GM12878 (cell line): ENCODE measurements around the gene GRIA2. TPM values are rescaled to one million over a fixed set of nuclear protein-coding genes. Genes with fewer than 3 reads are reported as not detected.

ENCODE experiments used
- ATAC-seq: fragments of 200-7000 bp; cut with Tn5 transposase; 3 replicates; pipeline ENCODE4 v1.9.1; 2020; ENCODE audit warnings: mild to moderate bottlenecking, moderate library complexity
- BruUV-seq: library from RNA; stranded (reverse); fragments of 400-500 nt; replicated peaks from 2 replicates; lab custom pipeline; 2021; lab: Mats Ljungman, UMichigan
- CTCF ChIA-PET: fragments of 300-600 bp; sonication (Branson Sonifier 250); formaldehyde crosslinking; extraction: SDS; loops from one replicate; lab custom pipeline; 2021; ENCODE audit warnings: inconsistent platforms; lab: Yijun Ruan, JAX
- POLR2A ChIA-PET: fragments of 350-600 bp; formaldehyde crosslinking; extraction: SDS; loops from one replicate; lab custom pipeline; 2021; ENCODE audit warnings: inconsistent platforms; lab: Charles Lee
- RAD21 ChIA-PET: fragments of 300-600 bp; sonication (Branson Sonifier 250); formaldehyde crosslinking; loops from one replicate; lab custom pipeline; 2023; ENCODE audit warnings: antibody characterized with exemption; ENCODE audit not compliant: unreplicated experiment; lab: Charles Lee
- SMC1A ChIA-PET: fragments of 300-600 bp; sonication (Branson Sonifier 250); formaldehyde crosslinking; loops from one replicate; lab custom pipeline; 2023; ENCODE audit not compliant: unreplicated experiment, uncharacterized antibody; lab: Charles Lee
- DNase-seq: peaks from one replicate; pipeline ENCODE4 v3.0.0-alpha.2; 2011; ENCODE audit warnings: low read depth, low spot score
- FAIRE-seq: peaks from 3 replicates; lab custom pipeline; 2011; peaks lifted over from hg19 to GRCh38; lab: Jason Lieb, UNC
- H2AFZ ChIP-seq: 2 replicates; pipeline ENCODE4 v1.6.0; 2011; ENCODE audit warnings: low read depth, low read length, control low read depth; ENCODE audit not compliant: control insufficient read depth
- H3K27ac ChIP-seq: 2 replicates; pipeline ENCODE4 v1.5.1; 2011; ENCODE audit warnings: control low read depth; ENCODE audit not compliant: control insufficient read depth, insufficient read depth
- H3K27me3 ChIP-seq, 2 experiments: replicated peaks in 1 of 2; 2 replicates each; pipeline versions ENCODE4 v1.6.0 to v1.6.1; 2011; ENCODE audit warnings: low read length in 1 of 2; ENCODE audit not compliant: control insufficient read depth in 2 of 2, insufficient read depth in 2 of 2
- H3K36me3 ChIP-seq, 2 experiments: 2 replicates each; pipeline ENCODE4 v1.5.1; 2011; ENCODE audit warnings: low read length in 1 of 2; ENCODE audit not compliant: control insufficient read depth in 2 of 2, insufficient read depth in 2 of 2
- H3K4me1 ChIP-seq: 2 replicates; pipeline ENCODE4 v1.6.1; 2011; ENCODE audit warnings: mild to moderate bottlenecking, low read length, moderate library complexity, mixed read lengths; ENCODE audit not compliant: control insufficient read depth, insufficient read depth
- H3K4me2 ChIP-seq: 2 replicates; pipeline ENCODE4 v1.6.0; 2011; ENCODE audit warnings: control low read depth; ENCODE audit not compliant: control insufficient read depth, insufficient read depth
- H3K4me3 ChIP-seq: fragments of 200-600 bp; sonication (generic); 2 replicates; pipeline ENCODE4 v1.5.1; 2016
- H3K79me2 ChIP-seq: 2 replicates; pipeline ENCODE4 v1.6.0; 2011; ENCODE audit warnings: low read length; ENCODE audit not compliant: control insufficient read depth, insufficient read depth
- H3K9ac ChIP-seq: 2 replicates; pipeline ENCODE4 v1.8.0; 2011; ENCODE audit warnings: low read length, control low read depth, mixed read lengths; ENCODE audit not compliant: control insufficient read depth, insufficient read depth
- H3K9me3 ChIP-seq: replicated peaks from 3 replicates; pipeline ENCODE4 v1.5.1; 2011; ENCODE audit warnings: mild to moderate bottlenecking, low read length; ENCODE audit not compliant: control insufficient read depth, insufficient read depth
- H4K20me1 ChIP-seq: 2 replicates; pipeline ENCODE4 v1.6.0; 2011; ENCODE audit not compliant: control insufficient read depth, insufficient read depth
- BMI1 ChIP-seq: fragments of 450-650 bp; IDR thresholded peaks from 2 replicates; pipeline ENCODE4 v1.6.1; 2016; ENCODE audit warnings: mild to moderate bottlenecking, moderate library complexity, borderline replicate concordance
- KLF5 ChIP-seq: fragments of 450-650 bp; IDR thresholded peaks from 2 replicates; pipeline ENCODE4 v1.6.1; 2014; ENCODE audit warnings: mild to moderate bottlenecking; ENCODE audit not compliant: partially characterized antibody
- MYB ChIP-seq: fragments of 150-350 bp; IDR thresholded peaks from 2 replicates; pipeline ENCODE4 v1.6.1; 2014; ENCODE audit warnings: mild to moderate bottlenecking, low read depth, low read length, borderline replicate concordance
- NFXL1 ChIP-seq: fragments of 450-650 bp; IDR thresholded peaks from 2 replicates; pipeline ENCODE4 v1.6.1; 2017; ENCODE audit warnings: antibody characterized with exemption, mild to moderate bottlenecking, borderline replicate concordance
- NFYA ChIP-seq: IDR thresholded peaks from 2 replicates; pipeline ENCODE4 v1.6.1; 2011; ENCODE audit warnings: low read depth, mild to moderate bottlenecking, low read length, improper control_type of control experiment, borderline replicate concordance
- TBL1XR1 ChIP-seq: IDR thresholded peaks from 2 replicates; pipeline ENCODE4 v1.6.1; 2012; ENCODE audit warnings: low read depth, low read length, improper control_type of control experiment
- YY1 ChIP-seq: IDR thresholded peaks from 2 replicates; pipeline ENCODE4 v1.6.1; 2011; ENCODE audit warnings: low read depth, mild to moderate bottlenecking, low read length
- ZNF24 ChIP-seq: fragments of 450-650 bp; IDR thresholded peaks from 2 replicates; pipeline ENCODE4 v1.6.1; 2017; ENCODE audit warnings: antibody characterized with exemption, mild to moderate bottlenecking
- in situ Hi-C: fragments of 300-500 bp; cut with MboI; formaldehyde crosslinking; loops from 9 replicates; pipeline ENCODE4 v1.14.3; 2018; ENCODE audit warnings: mixed read lengths
- intact Hi-C: fragments of 100-400 bp; cut with micrococcal nuclease; formaldehyde crosslinking; loops from one replicate; pipeline ENCODE4 v1.14.2; 2022; ENCODE audit not compliant: unreplicated experiment
- polyA plus RNA-seq, 11 experiments: library from polyadenylated mRNA; depleted of rRNA in 4 of 11; unstranded in 6 of 11; stranded (reverse) in 5 of 11; fragments of >200 nt; fragmentation: Nextera tagmentation in 4 of 11; fragmentation: Illumina TruSeq in 1 of 11; extraction: Ambion mirVana in 4 of 11; extraction: Trizol in 1 of 11; gene quantifications; 1 replicate in 1 of 11; 2 replicates in 10 of 11; pipeline versions ENCODE4 v1.2.1 to v1.2.3, GENCODE V29; 2011 to 2016; ENCODE audit warnings: inconsistent platforms in 2 of 11, missing spikeins in 2 of 11, low read depth in 1 of 11
- total RNA-seq, 4 experiments: library from RNA; depleted of rRNA in 3 of 4; stranded (reverse); fragments of >200 nt in 3 of 4; fragmentation: Illumina TruSeq in 1 of 4; extraction: Trizol in 1 of 4; gene quantifications; 2 replicates each; pipeline versions ENCODE4 v1.2.1 to v1.2.3, GENCODE V29; 2013 to 2021
- TF ChIP-seq, protein P1 (sequence below): fragments of 450-650 bp; formaldehyde crosslinking; IDR thresholded peaks from 2 replicates; pipeline ENCODE4 v1.4.0; 2020; ENCODE audit warnings: mild to moderate bottlenecking, moderate library complexity
- TF ChIP-seq, protein P2 (sequence below): fragments of 450-650 bp; IDR thresholded peaks from 2 replicates; pipeline ENCODE4 v1.6.1; 2017; ENCODE audit warnings: borderline replicate concordance
- TF ChIP-seq, protein P3 (sequence below): fragments of 450-650 bp; formaldehyde crosslinking; IDR thresholded peaks from 2 replicates; pipeline ENCODE4 v1.4.0; 2022; ENCODE audit warnings: mild to moderate bottlenecking, moderate library complexity
- TF ChIP-seq, protein P4 (sequence below): fragments of 450-650 bp; formaldehyde crosslinking; IDR thresholded peaks from 2 replicates; pipeline ENCODE4 v1.5.0; 2022; ENCODE audit warnings: mild to moderate bottlenecking, missing genetic modification characterization

The GRIA2 gene
- total and polyA plus RNA-seq, 10 of the 15 experiments (the other 5 are each of a cell fraction or from before 2014, with no cell fraction given): under 0.01 TPM; not detected in 9

DNA sequence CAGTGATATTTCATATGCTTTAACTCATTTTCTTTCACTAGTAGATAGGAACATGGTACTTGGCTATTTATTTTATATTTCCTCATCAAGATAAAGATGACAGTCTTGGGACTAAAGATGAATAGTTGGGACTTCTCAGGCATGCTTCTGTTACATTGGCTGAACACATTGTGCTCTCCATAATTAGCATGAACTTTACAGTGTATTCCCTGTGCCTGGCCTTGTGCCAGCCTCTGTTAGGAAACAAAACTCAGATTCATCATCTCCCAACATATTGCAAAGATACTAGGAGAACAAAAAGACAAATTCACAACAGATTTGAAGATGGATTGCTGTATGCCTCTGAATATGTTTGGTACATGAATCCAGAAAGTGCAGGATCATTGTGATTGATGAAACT is 26.4 kb downstream of the GRIA2 start:
- no peak for FAIRE-seq
- in situ Hi-C loops (no loop called here), intact Hi-C loops (no loop called here)
- H3K27ac ChIP-seq: no peak overlapping the region
- DNase-seq: no peak
- no TSS peak for BruUV-seq
- ChIA-PET POLR2A (no interaction called here), SMC1A (no interaction called here), RAD21 (no interaction called here), CTCF (no interaction called here)
- H3K4me2 ChIP-seq: no peak overlapping the region
- no peaks in the 10 kb centered on the region for H3K27me3 ChIP-seq
- no peaks in the 10 kb centered on the region for H3K9me3 ChIP-seq
- no peaks in the 10 kb centered on the region for H4K20me1 ChIP-seq
- no peaks in the 10 kb centered on the region for H3K79me2 ChIP-seq
- no peak for ATAC-seq
- no peak overlapping the region for H3K4me3 ChIP-seq
- no peak overlapping the region for H2AFZ ChIP-seq
- no peak overlapping the region for H3K9ac ChIP-seq
- no peaks in the 10 kb centered on the region for H3K4me1 ChIP-seq
- H3K36me3 ChIP-seq: no peaks in the 10 kb centered on the region
- TF ChIP-seq BMI1 (no peak), MYB (no peak), ZNF24 (no peak), YY1 (no peak), NFYA (no peak), TBL1XR1 (no peak), KLF5 (no peak), NFXL1 (no peak)
- TF ChIP-seq, protein P1, sequence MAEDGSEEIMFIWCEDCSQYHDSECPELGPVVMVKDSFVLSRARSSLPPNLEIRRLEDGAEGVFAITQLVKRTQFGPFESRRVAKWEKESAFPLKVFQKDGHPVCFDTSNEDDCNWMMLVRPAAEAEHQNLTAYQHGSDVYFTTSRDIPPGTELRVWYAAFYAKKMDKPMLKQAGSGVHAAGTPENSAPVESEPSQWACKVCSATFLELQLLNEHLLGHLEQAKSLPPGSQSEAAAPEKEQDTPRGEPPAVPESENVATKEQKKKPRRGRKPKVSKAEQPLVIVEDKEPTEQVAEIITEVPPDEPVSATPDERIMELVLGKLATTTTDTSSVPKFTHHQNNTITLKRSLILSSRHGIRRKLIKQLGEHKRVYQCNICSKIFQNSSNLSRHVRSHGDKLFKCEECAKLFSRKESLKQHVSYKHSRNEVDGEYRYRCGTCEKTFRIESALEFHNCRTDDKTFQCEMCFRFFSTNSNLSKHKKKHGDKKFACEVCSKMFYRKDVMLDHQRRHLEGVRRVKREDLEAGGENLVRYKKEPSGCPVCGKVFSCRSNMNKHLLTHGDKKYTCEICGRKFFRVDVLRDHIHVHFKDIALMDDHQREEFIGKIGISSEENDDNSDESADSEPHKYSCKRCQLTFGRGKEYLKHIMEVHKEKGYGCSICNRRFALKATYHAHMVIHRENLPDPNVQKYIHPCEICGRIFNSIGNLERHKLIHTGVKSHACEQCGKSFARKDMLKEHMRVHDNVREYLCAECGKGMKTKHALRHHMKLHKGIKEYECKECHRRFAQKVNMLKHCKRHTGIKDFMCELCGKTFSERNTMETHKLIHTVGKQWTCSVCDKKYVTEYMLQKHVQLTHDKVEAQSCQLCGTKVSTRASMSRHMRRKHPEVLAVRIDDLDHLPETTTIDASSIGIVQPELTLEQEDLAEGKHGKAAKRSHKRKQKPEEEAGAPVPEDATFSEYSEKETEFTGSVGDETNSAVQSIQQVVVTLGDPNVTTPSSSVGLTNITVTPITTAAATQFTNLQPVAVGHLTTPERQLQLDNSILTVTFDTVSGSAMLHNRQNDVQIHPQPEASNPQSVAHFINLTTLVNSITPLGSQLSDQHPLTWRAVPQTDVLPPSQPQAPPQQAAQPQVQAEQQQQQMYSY (CRISPR knock-in tag): no peak
- TF ChIP-seq, protein P2, sequence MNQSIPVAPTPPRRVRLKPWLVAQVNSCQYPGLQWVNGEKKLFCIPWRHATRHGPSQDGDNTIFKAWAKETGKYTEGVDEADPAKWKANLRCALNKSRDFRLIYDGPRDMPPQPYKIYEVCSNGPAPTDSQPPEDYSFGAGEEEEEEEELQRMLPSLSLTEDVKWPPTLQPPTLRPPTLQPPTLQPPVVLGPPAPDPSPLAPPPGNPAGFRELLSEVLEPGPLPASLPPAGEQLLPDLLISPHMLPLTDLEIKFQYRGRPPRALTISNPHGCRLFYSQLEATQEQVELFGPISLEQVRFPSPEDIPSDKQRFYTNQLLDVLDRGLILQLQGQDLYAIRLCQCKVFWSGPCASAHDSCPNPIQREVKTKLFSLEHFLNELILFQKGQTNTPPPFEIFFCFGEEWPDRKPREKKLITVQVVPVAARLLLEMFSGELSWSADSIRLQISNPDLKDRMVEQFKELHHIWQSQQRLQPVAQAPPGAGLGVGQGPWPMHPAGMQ: no peak
- TF ChIP-seq, protein P3, sequence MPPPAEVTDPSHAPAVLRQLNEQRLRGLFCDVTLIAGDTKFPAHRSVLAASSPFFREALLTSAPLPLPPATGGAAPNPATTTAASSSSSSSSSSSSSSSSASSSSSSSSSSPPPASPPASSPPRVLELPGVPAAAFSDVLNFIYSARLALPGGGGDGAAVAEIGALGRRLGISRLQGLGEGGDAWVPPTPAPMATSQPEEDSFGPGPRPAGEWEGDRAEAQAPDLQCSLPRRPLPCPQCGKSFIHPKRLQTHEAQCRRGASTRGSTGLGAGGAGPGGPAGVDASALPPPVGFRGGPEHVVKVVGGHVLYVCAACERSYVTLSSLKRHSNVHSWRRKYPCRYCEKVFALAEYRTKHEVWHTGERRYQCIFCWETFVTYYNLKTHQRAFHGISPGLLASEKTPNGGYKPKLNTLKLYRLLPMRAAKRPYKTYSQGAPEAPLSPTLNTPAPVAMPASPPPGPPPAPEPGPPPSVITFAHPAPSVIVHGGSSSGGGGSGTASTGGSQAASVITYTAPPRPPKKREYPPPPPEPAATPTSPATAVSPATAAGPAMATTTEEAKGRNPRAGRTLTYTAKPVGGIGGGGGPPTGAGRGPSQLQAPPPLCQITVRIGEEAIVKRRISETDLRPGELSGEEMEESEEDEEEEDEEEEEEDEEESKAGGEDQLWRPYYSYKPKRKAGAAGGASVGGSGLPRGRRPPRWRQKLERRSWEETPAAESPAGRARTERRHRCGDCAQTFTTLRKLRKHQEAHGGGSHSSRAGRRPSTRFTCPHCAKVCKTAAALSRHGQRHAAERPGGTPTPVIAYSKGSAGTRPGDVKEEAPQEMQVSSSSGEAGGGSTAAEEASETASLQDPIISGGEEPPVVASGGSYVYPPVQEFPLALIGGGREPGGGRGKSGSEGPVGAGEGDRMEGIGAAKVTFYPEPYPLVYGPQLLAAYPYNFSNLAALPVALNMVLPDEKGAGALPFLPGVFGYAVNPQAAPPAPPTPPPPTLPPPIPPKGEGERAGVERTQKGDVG: no peak
- TF ChIP-seq, protein P4, sequence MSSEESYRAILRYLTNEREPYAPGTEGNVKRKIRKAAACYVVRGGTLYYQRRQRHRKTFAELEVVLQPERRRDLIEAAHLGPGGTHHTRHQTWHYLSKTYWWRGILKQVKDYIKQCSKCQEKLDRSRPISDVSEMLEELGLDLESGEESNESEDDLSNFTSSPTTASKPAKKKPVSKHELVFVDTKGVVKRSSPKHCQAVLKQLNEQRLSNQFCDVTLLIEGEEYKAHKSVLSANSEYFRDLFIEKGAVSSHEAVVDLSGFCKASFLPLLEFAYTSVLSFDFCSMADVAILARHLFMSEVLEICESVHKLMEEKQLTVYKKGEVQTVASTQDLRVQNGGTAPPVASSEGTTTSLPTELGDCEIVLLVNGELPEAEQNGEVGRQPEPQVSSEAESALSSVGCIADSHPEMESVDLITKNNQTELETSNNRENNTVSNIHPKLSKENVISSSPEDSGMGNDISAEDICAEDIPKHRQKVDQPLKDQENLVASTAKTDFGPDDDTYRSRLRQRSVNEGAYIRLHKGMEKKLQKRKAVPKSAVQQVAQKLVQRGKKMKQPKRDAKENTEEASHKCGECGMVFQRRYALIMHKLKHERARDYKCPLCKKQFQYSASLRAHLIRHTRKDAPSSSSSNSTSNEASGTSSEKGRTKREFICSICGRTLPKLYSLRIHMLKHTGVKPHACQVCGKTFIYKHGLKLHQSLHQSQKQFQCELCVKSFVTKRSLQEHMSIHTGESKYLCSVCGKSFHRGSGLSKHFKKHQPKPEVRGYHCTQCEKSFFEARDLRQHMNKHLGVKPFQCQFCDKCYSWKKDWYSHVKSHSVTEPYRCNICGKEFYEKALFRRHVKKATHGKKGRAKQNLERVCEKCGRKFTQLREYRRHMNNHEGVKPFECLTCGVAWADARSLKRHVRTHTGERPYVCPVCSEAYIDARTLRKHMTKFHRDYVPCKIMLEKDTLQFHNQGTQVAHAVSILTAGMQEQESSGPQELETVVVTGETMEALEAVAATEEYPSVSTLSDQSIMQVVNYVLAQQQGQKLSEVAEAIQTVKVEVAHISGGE (CRISPR knock-in tag): no peak
